ENCODE data around the gene FDXACB1. TPM values are rescaled to one million over a fixed set of nuclear protein-coding genes. Genes with fewer than 3 reads are reported as not detected.

FDXACB1 gene
- total RNA-seq, 1 donor from 2014 or later, result 3.7 TPM

GRCh38 chr11:111843661-111844060 is 35.3 kb downstream of the FDXACB1 start:
- no peak for DNase-seq

- DNase-seq, result peak; percentile 94
Observed at GRCh38 chr11:111841370-111842053, 37.5 kb downstream of the FDXACB1 start.

DNA sequence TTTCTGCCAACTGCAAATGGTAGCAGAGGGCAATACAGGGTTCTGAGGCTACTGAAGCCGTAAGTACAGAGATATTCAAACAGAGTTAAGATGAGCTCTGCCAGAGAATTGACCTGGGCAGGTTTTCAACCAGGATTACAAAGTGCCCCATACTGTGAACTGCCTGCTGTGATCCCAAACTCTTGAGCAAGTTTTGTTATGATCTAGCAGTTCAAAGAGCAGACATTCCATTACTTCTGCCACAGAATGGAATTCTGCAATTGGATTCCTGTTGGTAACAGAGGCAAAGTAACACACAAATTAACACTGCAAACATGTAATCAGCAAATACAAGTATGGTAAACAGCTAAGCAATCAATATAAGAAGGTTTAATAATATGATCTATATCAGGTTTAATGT is 38.8 kb downstream of the FDXACB1 start:
- DNase-seq, result no peak

- no peak for DNase-seq
Observed at GRCh38 chr11:111838054-111838453, 40.9 kb downstream of the FDXACB1 start.

GRCh38 chr11:111837366-111837891 is 41.5 kb downstream of the FDXACB1 start:
- DNase-seq, result no peak

DNA sequence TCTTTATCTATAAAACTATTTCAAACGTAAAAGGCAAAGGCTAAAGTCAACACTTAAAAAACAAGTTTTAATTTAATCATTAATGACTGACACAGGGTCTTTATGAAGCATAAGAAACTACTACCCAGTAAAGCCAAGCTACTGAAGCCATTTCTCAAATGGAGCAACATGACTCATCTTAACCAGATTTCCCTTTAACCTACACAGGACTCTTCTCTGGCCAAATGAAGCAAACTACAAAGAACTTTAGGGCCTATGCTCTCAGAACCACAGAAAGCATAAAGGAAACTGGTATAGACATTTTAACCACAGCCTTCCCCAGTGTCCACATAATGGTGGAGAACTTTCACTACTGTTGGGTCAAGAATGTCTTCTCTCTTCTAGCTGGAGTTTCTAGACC is 42.2 kb downstream of the FDXACB1 start:
- DNase-seq, result no peak

DNA sequence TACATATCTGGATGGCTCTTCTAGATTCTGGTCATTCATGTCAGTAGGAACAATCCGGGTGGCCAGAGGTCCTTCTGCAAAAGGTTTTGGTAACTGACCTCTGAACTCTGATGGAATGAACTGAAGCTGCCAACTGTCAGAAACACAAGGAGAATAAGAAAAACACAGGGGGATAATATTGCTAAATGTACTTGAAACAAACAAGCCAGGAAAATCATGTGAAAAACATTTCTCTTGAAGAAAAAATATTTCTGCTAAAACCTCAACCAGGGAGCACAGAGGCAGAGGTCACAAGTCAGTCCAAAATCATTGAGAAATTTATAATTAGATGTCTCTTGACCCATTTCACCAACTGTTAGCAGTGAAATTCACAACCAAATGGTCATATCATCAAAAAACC is 42.8 kb downstream of the FDXACB1 start:
- DNase-seq, result no peak

DNA sequence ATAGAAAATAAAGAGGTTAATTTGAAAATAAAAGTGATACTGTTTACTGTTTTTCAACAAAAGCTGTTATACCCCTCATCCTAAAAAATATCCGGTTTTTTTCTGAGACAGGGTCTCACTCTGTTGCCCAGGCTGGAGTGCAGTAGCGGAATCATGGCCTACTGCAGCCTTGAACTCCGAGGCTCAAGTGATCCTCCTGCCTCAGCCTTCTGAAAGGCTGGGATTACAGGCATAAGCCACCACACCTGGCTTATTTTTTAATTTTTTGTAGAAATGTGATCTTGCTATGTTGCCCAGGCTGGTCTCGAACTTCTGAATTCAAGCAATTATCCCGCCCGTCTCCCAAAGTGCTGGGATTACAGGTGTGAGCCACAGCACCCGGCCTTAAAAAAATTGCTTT is 43.3 kb downstream of the FDXACB1 start:
- DNase-seq, result no peak

DNA sequence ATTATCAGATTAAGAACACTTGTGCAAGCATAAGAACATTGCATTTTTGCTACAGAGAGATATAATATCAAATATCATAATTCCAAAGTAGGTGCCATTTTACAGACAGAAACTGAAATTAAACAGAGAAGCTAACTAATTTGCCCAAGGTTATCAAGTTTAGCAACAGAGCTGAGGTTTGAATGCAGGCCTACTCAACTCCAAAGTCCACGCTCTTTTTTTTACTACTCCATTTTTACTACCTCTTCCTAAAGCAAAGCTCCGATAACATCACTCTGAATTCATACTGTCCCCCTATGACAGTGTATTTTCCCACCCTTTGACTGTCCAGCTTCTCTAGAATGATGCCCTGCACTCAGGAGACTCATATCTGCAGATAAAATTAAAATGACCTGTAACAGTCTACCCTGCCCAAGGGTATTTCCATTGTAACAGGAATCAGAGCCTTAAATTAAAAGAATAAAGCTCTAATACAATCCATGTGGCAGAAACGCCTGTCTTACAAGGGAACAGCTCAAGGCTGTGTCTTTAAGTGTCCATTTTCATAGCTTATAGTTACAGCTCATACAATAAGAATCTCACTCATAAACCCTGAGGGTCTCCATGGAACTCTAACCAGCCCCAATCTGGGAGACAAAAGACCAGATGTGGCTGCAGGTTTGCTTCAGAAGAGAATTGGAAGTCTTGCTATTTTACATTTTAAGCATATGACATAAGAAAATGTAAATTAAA is 44.4 kb downstream of the FDXACB1 start:
- DNase-seq, result no peak

DNA sequence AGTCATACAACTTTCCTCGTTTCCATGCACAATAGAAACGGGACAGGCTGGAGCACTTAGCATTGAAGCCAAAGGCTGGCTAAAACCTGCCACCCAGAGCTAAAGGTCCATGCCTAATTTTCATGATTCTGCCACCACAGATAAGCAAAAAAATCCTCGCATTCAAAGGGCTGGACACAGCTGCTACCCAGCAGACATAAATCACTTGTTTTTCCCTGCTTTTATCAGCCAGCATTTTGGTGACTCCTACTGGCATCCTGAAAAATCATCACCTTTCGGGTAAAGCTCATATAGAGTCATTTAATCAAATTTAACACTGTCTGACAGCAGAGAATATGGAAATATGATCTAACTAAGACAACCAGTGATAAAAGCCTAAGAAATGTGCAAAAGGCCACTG is 45.4 kb downstream of the FDXACB1 start:
- DNase-seq, result peak; percentile 68

GRCh38 chr11:111829185-111829968 is 49.6 kb downstream of the FDXACB1 start:
- no peak for DNase-seq

GRCh38 chr11:111826322-111826950 is 52.5 kb downstream of the FDXACB1 start:
- no peak for DNase-seq

Small RNA genes lying within 50 kb of the gene (small RNA-seq; reads per million reads assigned to genes)
- not detected for gene C11orf52 (ENCODE audit: low replicate concordance)
- not detected for gene GNG5P3 (ENCODE audit: low replicate concordance)
- gene RNA5SP351 (ENCODE audit: low replicate concordance), result not detected
- gene RPL37AP8 (ENCODE audit: low replicate concordance), result not detected

Other genes starting within 250 kb of the FDXACB1 start
- 20.6 TPM for gene PPP2R1B, start 112.8 kb downstream of the FDXACB1 start, total RNA-seq
- gene ALG9, start 7.6 kb downstream of the FDXACB1 start, total RNA-seq, result 35.2 TPM
- gene CFAP68, start 376 bp upstream of the FDXACB1 start, total RNA-seq, result 16.1 TPM
- 90.5 TPM for gene CRYAB, start 32.6 kb upstream of the FDXACB1 start, total RNA-seq
- 3.8 TPM for gene HSPB2, start 33.6 kb upstream of the FDXACB1 start, total RNA-seq
- 1.8 TPM for gene C11orf52, start 39.7 kb upstream of the FDXACB1 start, total RNA-seq
- 53.1 TPM for gene DIXDC1, start 58.2 kb upstream of the FDXACB1 start, total RNA-seq
- 77.1 TPM for gene DLAT, start 146.2 kb upstream of the FDXACB1 start, total RNA-seq
- gene PIH1D2, start 194.9 kb upstream of the FDXACB1 start, total RNA-seq, result 2.2 TPM
- 31.1 TPM for gene NKAPD1, start 195.1 kb upstream of the FDXACB1 start, total RNA-seq
- gene TIMM8B, start 207.6 kb upstream of the FDXACB1 start, total RNA-seq, result 37.7 TPM
- gene SDHD, start 207.7 kb upstream of the FDXACB1 start, total RNA-seq, result 190 TPM

All from tongue (tissue), 3 donors.